Stimulated activated CD4-positive, alpha-beta T cell treated with anti-CD3 and anti-CD28 coated beads, Interleukin-15, amount 100 ng/mL, for 24 hours (primary cell): Measurements from ENCODE around the gene PIR.

ENCODE experiments used
- DNase-seq: peaks from one replicate; pipeline ENCODE4 v3.0.0-alpha.2; 2020

The PIR gene

DNA sequence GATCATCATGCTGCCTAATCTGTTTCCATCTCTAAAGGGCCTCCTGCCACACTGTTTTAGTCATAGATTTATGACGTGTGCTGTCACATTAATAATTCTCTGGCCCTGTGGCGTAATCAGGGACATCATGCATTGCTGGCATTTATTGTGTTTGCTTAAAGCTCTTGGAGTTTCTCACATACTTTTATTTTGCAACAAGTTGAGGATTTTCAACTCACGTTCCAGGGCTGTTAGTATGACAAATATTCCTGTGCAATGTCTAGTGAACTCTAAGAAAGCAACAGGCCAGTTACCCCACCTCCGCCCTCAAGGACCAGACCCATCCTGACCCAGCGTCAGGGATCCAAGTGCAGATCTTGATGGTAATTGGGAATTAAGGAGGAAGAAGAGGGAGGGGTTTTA is 150.1 kb downstream of the PIR start:
- DNase-seq = no peak

GRCh38 chrX:15340867-15341266 is 152.3 kb downstream of the PIR start:
- no peak for DNase-seq

DNA sequence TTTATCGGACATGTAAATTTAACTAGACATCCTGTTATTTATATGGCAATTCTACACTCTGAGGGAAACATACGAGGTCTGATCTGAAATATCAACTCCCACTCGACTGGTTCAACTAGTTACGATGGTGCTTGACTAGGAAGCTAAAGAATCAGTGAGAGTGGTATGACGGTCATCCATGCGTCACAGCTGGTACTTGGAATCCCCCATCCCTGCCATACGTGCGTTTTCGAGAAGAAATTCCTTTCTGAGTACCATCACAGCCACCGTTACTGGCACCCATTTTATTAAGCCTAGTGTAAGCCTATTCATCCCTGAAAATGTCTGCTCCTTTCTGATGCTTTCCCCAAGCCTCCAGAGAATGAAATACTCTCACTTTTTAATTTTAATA is 157.1 kb downstream of the PIR start:
- DNase-seq = peak; percentile 39

DNA sequence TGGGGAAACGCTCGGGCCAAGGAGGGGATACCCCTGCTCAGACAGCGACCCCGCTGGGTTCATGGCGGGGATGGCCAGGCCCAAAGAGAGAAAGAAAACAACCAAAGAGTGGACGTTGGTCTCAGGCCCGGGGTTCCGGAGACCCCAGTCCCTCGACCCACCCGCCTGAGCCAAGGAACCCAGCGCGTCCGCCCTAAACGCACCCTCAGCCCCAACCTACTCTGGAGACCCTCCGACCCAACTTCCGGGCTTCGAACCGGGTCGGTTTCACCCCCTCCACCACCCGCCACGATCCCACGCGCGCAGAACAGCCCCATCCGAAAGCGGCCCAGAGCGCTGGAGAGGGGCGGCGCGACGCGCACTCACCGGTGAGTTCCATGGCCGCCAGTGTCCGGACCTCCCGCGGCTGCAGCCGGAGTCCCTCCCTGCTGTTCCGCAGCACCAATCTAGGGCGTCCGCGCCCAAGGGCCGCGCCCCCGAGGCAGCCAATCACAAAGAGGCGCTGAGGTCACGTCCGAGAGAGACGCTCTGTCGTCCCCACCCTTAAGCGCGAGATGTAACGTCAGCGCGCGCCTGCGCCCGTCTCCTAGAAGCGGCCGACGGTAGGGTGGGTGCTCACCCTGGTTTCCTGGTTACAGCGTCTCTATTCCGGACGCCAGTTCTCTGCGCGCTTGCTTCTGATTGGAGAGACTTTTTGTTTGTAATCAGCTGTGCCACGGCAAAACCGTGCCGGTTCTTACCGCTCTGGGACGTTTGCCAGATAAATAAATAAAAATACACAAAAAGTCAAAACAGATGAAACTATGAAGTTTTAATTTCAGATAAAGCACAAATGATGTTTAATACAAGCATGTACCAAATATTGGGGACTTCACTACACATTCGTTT is 157.8 kb downstream of the PIR start, which contains the start of gene PIGA:
TSS of gene PIGA (minus strand) at position 389 of the 888 bp plus-strand sequence. CDS start 3,593 bp downstream, outside the sequence.
- peak; percentile 91 for DNase-seq
